Activated T-cell treated with anti-CD3 and anti-CD28 coated beads, Interleukin-2, amount 50 U/mL, for 1 hour (primary cell): Measurements from ENCODE around the gene C11orf21.

Experiments
- DNase-seq: peaks from one replicate; pipeline ENCODE4 v3.0.0-alpha.2; 2020

C11orf21 gene

DNA sequence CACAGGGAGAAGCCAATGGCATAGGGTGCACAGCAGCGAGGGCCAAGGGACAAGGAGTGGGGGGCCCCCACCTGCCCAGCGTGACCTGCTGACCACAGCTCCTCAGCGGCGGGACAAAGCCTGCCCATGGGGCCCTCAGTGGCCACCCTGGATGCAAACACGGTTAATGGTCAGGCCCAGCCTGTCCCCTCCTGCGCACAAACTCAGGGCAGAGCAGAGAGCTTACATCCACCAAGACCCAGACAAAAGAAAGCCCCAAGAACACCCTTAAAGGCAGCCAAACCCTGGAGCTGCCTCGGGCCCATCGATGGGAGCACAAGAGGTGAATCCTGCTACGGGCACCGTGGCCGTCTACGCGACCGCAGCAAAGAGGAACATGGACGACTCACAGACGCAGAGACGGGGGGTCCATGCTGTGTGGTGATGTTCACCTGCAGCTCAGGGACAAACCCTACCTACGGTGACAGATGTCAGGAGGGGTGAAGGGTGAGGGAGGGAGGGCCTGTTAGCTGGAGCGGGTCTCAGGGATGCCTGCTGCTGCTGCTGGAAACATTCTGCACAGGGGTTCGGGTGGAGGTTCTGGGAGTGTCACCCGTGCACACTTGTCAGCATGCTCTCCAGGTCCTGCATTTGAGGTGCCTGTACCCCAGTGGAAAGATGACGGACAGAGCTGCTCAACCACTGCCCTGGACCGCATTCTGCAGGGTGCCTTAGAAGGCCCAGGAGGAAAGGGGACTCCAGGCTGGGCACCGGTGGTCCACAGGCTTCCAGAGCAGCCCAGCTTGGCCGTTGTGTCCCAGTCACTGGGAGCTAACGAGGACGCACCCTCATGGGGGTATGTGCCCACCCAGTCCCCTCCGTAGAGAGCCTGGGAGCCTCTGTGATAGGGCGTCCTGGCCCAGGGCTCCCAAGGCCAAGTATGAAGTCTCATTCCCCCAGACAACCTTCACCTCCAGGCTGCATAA lies 42.9 kb downstream of the C11orf21 start:
- no peak for DNase-seq

DNA sequence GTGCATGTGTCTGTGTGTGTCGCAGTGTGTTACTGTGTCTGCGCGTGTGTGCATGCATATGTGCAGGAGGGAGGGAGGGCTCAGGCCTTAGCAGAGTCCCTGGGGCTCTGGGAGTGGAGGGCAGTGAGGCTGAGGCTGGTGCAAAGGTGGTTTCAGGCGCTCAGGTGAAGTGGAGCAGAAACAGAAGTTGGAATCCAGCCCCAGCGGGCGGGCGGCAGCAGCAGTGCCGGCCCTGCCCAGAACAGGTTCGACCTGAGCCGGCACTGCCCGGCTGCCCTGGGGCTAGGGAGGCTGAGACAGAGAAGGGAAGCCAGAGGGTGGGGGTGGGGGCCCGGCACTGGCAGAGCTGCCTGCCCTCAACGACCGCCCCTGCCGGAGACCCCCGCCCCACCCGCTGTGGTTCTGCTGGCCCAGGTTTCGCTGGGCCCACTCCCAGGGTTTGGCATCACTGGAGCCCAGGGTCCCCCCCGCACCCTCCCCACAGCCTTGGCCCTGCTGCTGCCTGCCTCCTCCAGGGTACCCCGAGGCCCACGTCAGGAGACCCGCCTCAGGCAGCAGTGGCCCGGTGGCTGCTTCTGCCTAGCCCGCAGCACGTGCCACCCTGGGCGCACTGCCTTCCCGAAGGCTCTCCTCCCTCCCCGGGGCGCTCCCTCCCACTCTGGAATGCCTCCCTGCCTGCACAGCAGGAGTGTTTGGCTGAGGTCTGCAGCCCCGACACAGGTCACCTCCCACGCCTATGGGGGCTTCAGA lies 44.6 kb downstream of the C11orf21 start:
- DNase-seq: no peak

DNA sequence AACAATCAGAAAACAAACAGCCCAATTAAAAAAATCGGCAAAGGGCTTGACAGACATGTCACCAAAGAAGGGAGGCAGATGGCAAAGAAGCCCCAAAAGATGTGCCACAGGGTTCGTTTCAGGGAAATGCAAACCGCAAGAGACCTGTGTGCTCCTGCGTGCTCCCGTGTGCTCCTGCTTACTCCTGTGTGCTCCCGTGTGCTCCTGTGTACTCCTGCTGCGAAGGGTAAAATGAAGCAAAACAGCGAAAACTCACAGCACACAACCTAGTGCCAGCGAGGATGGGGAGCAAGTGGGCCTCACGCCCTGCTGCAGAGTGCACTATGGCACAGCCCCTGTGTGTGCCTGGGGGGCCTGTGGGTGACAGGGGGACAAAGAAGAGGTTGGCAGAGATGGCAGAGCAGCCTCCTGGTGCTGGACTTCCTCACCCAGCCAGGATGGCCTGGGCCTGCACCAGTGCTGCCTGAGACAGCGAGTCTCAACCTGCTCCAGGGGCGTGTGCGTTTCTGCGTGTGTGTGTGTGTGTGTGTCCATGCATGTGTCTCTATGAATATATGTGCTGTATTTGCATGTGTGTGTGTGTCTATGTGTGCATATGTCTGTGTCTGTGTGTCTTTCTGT lies 45.3 kb downstream of the C11orf21 start:
- no peak for DNase-seq

DNA sequence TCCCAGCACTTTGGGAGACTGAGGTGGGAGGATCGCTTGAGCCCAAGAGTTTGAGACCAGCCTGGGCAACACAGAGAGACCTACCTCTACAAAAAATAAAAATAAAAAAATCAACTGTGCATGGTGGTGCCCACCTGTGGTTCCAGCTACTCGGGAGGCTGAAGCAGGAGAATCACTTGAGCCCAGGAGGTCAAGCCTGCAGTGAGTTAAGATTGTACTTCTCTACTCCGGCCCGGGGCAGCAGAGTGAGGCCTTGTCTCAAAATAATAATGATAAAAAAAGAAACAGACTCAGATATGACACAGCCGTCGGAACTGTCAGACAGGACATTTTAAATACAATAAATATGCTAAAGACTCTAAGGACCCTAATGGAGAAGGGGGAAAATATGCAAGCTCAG lies 49.7 kb downstream of the C11orf21 start:
- DNase-seq: no peak

DNA sequence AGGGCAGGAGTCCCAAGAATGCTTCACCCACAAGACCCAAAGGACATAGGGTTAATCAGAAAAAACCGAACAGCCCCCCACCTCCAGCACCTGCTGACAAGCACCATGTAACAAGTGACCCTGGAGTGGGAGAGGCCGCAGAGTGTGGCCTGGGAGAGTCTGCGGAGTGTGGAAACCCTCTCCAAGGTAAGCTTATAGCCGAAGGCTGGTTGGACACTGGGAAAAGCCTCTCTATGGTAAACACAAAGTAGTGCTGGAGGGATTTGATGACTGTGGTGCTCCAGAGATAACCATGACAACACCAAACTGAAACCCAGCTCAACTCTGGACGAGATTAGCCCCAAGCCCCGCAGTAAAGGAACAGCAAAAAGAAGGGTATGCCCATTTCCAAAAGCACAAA lies 50.6 kb downstream of the C11orf21 start:
- DNase-seq: no peak

DNA sequence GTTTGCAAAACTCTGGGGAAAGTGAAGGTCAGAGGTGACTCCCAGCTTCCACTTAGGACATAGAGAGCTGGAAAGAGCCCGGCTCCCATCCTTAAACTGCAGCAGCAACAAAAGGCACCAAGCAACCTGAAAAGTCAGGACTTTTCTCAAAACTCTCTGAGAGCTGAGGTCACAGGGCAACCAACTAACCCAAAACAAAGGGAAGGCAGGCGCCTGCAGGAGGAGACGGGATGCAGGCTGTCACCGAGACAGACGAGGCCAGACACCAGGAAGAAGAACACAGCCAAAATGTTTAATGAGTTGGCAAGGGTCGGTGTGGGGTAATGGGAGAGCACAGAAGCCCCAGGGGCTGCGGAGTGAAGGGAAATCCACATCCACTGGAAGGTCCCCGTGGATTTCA lies 51.2 kb downstream of the C11orf21 start:
- DNase-seq: no peak

DNA sequence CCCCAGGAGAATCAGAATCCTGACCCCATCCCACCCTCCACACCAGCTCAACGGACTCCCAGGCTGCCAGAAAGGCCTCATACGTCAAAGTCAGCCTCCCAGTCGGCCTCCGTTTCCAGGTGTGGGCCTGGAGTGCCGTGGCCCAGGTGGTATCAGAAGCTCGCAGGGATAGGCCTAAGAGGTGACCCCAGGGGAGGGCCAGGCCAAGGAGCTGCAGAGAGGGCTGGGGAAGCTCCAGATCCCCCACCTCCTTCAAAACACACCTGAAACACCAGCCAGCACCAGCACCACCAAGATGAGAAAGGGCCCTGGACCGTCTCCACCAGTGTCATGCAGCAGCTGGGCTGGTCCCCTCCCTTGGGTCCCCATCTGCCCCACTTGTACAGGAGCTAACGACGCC lies 51.7 kb downstream of the C11orf21 start:
- no peak for DNase-seq

DNA sequence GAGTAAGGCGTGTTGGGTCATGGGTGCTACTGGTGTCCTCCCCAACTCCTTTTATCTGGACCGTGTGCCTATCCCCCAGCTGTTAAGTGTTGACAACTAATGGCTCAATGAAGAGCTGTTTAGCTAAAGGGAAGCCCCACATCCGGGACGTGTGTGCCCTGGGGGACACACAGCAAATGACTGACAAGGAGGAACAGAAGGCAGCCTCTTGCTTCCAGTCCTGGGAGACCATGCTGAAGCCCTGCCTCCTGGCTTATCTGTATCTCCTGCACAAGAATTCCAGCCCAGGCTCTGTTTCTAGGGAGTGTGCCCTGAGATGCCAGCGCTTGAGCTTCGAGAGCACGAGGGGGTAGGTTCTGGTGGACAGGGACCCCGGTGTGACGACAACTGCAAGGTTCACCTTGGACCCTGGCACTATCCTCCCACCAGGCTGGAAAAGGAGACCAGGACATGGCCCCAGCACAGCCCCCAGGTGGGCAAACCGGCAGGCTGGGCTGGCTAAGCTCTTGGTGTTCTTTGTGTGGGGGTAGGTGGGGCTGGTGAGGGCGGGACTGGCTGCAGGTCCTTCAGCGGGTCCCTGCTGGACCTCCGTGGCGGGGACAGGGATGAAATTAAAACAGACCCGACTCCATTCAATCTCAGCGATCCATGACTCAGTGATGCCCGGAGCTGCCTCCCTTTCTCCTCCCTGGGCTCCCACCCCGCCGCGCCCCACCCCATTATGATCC lies 52.4 kb downstream of the C11orf21 start:
- no peak for DNase-seq

DNA sequence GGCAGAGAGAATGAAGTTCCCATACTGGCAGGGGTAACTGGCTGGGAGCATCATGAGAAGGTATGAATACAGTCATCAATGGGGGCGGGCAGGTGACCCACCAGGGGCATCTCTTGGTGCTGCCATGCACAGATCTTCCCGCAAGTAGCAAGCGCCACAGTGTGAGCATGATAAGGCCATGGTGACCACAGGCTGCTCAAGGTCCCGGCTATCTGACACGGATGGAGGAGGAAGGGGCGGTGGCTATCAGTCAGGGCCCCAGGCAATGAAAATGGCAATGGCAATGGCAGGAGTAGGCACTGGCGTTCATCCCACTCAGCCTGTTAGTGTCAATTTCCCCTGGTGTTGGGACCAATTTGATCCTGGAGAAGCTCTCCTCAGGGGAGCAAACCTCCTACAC lies 53.0 kb downstream of the C11orf21 start:
- no peak for DNase-seq

DNA sequence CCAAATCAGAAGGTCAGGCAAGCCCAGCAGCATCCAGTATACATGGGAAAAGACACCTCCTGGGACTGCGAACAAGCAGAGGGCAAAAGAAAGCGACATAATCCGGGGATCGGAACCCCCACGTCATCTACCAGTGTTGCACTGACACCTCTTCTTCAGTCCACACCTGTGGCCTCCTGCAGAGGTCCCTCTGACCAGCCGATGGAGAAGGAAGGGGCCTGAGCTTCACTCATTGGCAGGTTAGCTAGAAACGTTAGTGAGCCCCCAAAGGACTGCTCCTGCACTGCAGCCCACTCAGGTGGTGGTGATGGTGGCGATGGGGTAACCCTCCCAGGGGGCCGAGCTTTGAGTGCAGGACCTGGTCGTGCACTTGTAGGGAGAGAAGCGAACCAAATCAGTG lies 53.5 kb downstream of the C11orf21 start:
- no peak for DNase-seq

DNA sequence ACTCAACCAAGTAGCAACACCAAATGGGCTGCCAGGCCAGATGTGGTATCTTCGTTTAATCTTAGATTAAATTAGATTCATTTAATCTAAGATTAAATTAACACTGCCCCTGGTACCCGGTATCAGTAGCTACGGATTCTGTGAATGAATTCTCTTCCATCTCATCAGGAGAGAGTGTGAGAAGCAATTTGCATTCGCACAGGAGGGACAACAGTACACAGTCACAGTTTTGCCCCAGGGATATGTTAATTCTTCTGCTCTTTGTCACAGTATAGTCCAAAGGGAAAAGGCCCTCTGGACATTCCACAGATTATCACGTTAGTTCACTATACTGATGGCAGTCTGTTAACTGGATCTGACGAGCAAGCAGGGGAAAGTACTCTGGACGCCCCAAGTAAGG lies 54.2 kb downstream of the C11orf21 start:
- DNase-seq: no peak
